Measurements from ENCODE around the gene FBXL13.
"Not testable (repeated sequence)": the region's sequence is repeated elsewhere in the genome, so short reads cannot be mapped to it uniquely, and the experiment has no call there.

FBXL13 gene

DNA sequence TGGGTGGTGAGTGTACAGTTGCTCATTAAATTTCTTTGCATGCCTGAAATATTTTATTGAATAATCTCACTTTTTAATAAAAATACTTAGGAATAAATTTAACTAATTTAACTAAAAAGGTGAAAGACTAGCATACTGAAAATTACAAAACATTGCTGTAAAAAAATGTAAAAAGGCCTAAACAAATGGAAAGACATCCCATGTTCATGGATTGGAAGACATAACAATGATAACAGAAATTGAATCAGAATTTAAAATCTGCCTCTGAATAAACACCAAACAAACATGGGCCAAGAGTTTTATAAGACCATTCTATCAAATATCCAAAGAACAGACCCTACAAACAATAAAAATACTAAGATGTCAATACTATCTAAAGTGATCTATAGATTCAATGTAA, 94.9 kb downstream of the FBXL13 start:
- DNase-seq, result no peak

DNA sequence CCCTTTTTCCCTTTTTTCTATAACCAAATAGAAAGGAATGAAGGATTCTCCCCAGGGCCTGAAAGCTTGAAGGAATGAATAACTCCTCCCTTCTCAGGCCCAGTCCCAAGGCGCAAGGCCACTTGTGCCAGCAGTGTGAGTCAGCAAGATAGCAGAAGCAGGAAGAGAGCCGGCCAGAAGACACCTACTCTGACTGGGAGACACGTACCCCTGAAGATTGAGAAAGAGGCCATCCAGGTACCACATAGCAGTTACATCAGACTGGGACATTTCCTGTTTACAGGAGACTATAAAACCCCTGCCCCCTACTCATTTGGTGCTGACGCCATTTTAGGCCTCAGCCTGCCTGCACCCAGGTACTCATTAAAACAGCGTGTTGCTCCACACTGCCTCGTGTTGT, 96.3 kb downstream of the FBXL13 start:
- DNase-seq, result no peak

DNA sequence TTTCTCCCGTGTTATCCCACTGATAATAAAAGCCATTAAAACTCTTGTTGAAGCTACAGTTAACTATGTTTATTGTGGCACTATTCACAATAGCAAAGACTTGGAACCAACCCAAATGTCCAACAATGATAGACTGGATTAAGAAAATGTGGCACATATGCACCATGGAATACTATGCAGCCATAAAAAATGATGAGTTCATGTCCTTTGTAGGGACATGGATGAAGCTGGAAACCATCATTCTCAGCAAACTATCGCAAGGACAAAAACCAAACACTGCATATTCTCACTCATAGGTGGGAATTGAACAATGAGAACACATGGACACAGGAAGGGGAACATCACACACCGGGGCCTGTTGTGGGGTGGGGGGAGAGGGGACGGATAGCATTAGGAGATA, 97.0 kb downstream of the FBXL13 start:
- DNase-seq, result not testable (repeated sequence)

DNA sequence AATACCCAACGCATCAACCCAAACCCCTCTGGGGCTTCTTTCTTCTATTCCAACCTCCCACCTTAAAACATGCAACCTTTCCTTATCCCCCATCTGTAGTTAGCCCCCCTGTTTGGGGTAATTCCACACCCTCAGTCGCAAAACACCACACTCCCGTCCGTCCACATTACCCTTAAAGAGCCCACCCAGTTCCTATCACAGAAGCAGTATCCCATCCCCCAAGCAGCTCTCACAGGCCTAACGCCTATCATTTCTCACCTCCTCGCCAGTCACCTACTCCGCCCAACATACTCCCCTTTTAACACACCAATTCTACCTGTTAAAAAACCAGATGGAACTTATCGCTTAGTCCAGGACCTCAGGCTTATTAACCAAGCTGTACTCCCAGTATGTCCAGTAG, 98.1 kb downstream of the FBXL13 start:
- DNase-seq, result no peak

DNA sequence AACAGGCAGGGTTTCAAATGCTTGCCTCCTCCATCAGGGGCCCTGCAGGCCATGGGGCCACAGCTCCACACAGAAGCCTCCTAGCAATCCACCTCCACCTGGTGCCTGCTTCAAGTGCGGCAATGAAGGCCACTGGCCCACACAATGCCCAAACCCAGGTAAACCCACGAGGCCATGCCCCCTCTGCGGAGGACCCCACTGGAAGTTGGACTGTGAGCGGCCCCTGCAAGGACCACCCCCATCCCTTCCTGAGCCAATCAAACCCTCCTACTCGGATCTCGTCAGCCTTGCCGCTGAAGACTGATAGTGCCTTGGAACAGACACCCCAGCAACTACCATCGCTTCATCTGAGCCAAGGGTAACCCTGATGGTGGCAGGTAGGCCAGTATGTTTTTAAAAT, 98.7 kb downstream of the FBXL13 start:
- no peak for DNase-seq

- no peak for DNase-seq
Measured at GRCh38 chr7:102974366-102975236, 100.0 kb downstream of the FBXL13 start.

DNA sequence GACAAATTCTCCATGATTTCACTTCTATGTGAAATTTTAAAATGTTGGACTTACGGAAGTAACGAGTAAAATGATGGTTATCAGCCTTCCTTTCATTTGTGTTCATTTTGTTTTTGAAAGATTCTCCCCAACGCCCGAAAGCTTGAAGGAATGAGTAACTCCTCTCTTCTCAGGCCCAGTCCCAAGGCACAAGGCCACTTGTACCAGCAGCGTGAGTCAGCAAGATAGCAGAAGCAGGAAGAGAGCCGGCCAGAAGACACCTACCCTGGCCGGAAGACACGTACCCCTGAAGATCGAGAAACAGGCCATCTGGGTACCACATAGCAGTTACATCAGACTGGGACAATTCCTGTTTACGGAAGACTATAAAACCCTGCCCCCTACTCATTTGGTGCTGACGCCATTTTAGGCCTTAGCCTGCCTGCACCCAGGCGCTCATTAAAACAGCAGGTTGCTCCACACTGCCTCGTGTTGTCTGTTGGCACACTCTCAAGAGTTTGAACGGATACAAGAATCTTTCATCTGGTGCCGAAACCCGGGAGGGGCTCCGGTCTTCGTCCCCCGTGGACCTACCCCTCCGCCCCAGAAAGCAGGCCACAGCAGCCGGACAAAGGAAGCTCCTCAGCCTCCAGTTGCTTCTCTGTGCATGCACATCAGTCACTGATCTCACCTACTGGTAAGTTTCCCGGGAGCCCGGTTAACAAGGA, 101.3 kb downstream of the FBXL13 start:
- no peak for DNase-seq

DNA sequence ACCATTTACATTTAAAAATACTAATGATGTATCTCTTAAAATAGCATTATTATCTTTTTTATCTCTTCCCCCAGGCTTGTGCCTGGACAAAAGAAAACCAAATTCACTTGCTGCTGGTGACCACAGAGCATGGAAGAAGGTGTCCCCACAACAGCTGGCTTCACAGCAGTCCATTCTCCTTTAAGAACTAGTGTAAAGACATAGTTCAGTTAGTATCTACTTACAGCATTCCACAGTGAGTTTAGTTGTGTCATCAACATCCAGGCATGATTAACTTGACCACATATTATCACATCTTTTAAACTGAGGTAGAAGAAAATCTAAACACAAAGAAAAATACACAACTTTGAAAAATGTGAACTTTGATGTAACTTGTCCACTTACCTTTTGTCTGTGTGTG, 106.8 kb downstream of the FBXL13 start:
- no peak for DNase-seq

GRCh38 chr7:102966465-102966864, 108.1 kb downstream of the FBXL13 start:
- no peak for DNase-seq

- DNase-seq, result not testable (repeated sequence)
Measured at GRCh38 chr7:102961993-102962392, 112.6 kb downstream of the FBXL13 start.

GRCh38 chr7:102958004-102958403, 116.6 kb downstream of the FBXL13 start:
- not testable (repeated sequence) for DNase-seq

- not testable (repeated sequence) for DNase-seq
Measured at GRCh38 chr7:102954359-102954758, 120.2 kb downstream of the FBXL13 start.

- no peak for DNase-seq
Measured at GRCh38 chr7:102953406-102953805, 121.2 kb downstream of the FBXL13 start.

- no peak for DNase-seq
Measured at GRCh38 chr7:102951839-102952238, 122.8 kb downstream of the FBXL13 start.

DNA sequence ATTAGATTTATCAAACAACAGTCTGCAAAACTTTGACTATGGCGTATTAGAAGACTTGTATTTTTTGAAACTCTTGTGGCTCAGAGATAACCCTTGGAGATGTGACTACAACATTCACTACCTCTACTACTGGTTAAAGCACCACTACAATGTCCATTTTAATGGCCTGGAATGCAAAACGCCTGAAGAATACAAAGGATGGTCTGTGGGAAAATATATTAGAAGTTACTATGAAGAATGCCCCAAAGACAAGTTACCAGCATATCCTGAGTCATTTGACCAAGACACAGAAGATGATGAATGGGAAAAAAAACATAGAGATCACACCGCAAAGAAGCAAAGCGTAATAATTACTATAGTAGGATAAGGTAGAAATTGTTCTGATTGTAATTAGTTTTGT, 130.4 kb downstream of the FBXL13 start:
- no peak for DNase-seq

GRCh38 chr7:102943423-102944169, 131.0 kb downstream of the FBXL13 start:
- DNase-seq, result no peak

DNA sequence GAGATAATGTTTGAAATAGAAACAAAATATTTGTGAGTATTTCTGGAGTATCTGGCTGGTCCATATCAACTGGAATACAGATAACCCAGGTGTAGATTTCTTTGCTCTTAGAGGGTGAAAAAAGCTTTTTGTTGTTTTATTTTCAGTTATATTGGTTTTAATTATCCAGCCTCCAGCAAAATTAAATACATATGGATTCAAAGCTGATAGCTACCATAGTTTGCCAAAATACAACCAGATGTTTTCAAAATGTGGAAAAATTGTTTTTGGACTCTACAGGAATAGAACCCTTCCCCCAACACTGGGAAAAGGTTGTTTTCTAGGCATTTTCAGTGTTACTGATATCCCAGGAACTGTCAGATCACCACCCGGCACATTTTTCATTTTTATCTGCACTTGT, 131.7 kb downstream of the FBXL13 start:
- no peak for DNase-seq

DNA sequence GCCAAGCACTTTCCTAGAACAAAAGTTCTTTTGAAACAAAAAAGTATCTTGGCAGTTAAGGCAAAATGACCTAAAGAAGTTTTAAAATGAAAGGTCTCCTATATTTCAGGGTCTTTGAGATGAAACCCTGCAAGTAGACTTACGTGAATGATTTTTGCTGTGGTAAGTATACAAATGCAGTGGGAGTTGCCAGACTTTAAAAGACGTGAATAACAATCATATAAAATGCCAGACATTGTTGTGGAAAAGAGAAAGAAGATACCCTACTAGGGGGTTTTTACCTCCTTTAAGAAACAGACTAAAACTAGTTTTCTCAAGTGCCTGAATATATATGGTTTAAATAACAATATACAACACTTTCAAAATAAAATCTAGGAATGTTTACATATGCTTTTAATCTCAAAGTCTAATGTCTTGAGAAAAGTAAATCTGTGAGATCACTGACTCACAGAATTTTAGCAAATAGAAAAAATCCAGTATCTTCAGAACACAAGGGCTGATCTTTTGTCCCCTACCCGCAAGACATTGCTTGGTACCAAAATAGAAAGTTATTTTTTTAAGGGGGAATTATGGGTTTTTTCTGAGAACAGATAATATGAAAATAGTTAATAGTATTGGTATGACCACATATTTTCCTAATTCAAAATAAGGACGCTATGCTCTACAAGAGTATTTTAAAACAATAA, 132.3 kb downstream of the FBXL13 start:
- no peak for DNase-seq

DNA sequence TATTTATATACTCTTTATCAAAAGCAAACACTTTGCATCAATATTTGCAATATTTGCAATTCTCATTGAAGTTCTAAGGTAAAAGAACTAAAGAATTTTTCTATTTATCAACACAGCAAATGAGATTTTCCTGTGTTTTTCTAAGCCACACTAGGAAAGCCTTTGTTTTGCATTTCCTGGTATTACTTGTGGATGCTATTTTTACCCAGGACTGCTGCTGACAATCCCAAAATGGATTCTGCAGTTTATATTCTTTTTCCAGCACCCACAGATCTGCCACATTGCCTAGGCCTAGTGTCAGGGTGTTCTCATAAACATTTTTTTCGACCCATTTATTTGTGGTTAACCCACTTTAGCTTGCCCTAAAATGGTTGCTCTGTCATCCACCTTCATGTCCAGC, 135.9 kb downstream of the FBXL13 start:
- DNase-seq, result no peak

- no peak for DNase-seq
Measured at GRCh38 chr7:102935450-102936115, 139.0 kb downstream of the FBXL13 start.

DNA sequence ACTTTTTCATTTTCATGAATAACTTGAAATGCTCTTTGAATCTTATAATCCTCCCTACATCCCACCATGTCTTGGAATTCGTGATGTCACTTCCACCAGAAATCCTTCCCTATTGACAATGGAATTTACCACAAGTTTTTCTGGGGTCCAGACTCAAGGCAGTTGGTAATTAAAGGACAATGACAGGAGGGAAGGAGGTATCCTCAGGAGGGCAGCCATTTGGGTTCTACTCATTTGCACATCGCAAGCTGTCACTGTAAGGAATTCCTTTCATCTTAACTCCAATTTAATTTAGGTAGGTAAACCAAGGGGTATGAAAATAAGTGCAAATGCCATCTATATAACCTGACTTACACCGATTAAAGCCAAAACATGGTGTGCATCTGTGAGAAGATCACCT, 139.9 kb downstream of the FBXL13 start:
- no peak for DNase-seq

DNA sequence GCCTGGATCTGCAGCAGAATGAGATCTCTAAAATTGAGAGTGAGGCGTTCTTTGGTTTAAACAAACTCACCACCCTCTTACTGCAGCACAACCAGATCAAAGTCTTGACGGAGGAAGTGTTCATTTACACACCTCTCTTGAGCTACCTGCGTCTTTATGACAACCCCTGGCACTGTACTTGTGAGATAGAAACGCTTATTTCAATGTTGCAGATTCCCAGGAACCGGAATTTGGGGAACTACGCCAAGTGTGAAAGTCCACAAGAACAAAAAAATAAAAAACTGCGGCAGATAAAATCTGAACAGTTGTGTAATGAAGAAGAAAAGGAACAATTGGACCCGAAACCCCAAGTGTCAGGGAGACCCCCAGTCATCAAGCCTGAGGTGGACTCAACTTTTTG, 140.4 kb downstream of the FBXL13 start:
- no peak for DNase-seq
